Measurements from ENCODE around the gene EID3. TPM values are rescaled to one million over a fixed set of nuclear protein-coding genes. Genes with fewer than 3 reads are reported as not detected.
"Not testable (repeated sequence)": the region's sequence is repeated elsewhere in the genome, so short reads cannot be mapped to it uniquely, and the experiment has no call there.

Gene EID3
- total and polyA plus RNA-seq, 7 donors, result 0.28 to 1.3 (median 0.95) TPM

DNA sequence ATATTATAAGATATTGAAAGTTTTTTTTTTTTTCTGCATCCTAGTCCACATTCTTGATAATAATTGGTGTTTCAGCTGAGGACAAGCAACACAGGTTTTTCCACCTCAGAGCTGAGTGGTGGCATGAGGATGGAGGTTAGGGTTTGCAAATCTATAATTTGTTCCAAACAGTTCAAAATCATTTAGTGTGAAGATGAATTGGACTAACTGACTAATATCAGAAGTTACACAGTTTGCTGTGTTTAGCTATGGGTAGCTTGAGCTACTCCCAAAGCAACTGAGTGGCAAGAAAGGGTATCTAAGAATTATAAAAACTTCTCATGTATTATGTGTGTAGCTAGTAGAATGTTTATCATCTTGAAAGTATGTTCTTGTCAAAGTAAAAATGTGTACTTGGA is 17.1 kb downstream of the EID3 start:
- Histone ChIP-seq H3K4me1 (no peaks in the 10 kb centered on the region), H3K9me3 (no peaks in the 10 kb centered on the region), H3K4me3 (no peak overlapping the region), H3K27ac (no peak overlapping the region), H3K36me3 (ENCODE audit: insufficient read depth in 1 of 2, low read depth in 1 of 2) (peaks cover 12 to 90% of the 10 kb centered on the region in 2 donors), H3K27me3 (ENCODE audit: insufficient read depth in 3 of 3, low read length in 2 of 3) (no peaks in the 10 kb centered on the region)
- DNase-seq, result no peak
- intact Hi-C loops (cut with DNase I), result loop anchor here in 1 of 2 donors (10.0 kb wide), 1 partner anchor 376 kb away; no protein-coding TSS in a partner anchor
- ATAC-seq, result no peak
- TF ChIP-seq, protein P1, sequence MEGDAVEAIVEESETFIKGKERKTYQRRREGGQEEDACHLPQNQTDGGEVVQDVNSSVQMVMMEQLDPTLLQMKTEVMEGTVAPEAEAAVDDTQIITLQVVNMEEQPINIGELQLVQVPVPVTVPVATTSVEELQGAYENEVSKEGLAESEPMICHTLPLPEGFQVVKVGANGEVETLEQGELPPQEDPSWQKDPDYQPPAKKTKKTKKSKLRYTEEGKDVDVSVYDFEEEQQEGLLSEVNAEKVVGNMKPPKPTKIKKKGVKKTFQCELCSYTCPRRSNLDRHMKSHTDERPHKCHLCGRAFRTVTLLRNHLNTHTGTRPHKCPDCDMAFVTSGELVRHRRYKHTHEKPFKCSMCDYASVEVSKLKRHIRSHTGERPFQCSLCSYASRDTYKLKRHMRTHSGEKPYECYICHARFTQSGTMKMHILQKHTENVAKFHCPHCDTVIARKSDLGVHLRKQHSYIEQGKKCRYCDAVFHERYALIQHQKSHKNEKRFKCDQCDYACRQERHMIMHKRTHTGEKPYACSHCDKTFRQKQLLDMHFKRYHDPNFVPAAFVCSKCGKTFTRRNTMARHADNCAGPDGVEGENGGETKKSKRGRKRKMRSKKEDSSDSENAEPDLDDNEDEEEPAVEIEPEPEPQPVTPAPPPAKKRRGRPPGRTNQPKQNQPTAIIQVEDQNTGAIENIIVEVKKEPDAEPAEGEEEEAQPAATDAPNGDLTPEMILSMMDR (IDR thresholded peaks at IDR 0.05), result no peak

DNA sequence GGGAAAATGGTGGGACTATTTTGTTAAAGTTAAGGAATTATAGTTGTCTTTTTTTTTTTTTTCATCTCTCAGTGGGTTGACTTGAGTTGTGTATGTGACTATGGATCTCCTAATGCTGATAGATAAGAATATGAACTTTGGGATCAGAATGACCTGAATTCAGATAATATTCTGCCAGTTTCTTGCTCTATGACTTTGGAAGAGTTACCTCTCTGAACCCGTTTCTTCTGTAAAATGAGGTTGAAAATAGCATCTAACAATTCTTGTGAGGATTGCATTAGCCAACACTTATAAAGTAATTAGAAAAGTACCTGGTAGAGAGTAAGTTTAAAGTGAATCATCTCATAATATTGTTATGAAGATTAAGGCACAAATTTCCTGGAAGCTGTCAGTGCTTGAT is 18.4 kb downstream of the EID3 start:
- intact Hi-C loops (cut with DNase I), result loop anchor here in 1 of 2 donors (10.0 kb wide), 1 partner anchor 377 kb away; no protein-coding TSS in a partner anchor
- ATAC-seq, result no peak

DNA sequence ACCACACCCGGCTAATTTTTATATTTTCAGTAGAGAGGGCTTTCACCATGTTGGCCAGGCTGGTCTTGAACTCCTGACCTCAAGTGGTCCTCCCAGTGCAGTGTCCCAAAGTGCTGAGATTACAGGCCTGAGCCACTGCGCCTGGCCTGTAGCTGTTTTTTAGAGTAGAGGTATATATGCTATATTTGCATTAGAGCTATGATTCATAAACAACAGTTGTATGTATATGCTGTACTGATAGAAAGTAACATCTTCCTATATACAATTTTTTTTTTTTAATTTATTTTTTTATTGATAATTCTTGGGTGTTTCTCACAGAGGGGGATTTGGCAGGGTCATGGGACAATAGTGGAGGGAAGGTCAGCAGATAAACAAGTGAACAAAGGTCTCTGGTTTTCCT is 19.0 kb downstream of the EID3 start:
- not testable (repeated sequence) for DNase-seq; H3K27ac ChIP-seq; H3K27me3 ChIP-seq (ENCODE audit: insufficient read depth in 3 of 3, low read length in 2 of 3); H3K4me3 ChIP-seq; H3K9me3 ChIP-seq; H3K4me1 ChIP-seq; ATAC-seq
- WGBS, 3 donors, result 96 to 100% (median 97%) methylated on average over 2 of the region's 2 CpGs
- H3K36me3 ChIP-seq (ENCODE audit: insufficient read depth in 1 of 2, low read depth in 1 of 2), result peaks cover 13 to 90% of the 10 kb centered on the region in 2 donors
- intact Hi-C loops (cut with DNase I), result loop anchor here in 1 of 2 donors (10.0 kb wide), 1 partner anchor 378 kb away; no protein-coding TSS in a partner anchor

More for the DNA sequence above, 18.4 kb downstream of the EID3 start:
- TF ChIP-seq, protein P1 (IDR thresholded peaks at IDR 0.05), result no peak
- H3K27me3 ChIP-seq (ENCODE audit: insufficient read depth in 3 of 3, low read length in 2 of 3), result no peaks in the 10 kb centered on the region
- DNase-seq, result no peak
- no peak overlapping the region for H3K4me3 ChIP-seq
- H3K36me3 ChIP-seq (ENCODE audit: insufficient read depth in 1 of 2, low read depth in 1 of 2), result peaks cover 12 to 90% of the 10 kb centered on the region in 2 donors
- H3K27ac ChIP-seq, result no peak overlapping the region
- H3K9me3 ChIP-seq, result no peaks in the 10 kb centered on the region
- WGBS, 3 donors, result 97 to 100% (median 100%) methylated on average over 1 of the region's 1 CpG
- H3K4me1 ChIP-seq, result no peaks in the 10 kb centered on the region

DNA sequence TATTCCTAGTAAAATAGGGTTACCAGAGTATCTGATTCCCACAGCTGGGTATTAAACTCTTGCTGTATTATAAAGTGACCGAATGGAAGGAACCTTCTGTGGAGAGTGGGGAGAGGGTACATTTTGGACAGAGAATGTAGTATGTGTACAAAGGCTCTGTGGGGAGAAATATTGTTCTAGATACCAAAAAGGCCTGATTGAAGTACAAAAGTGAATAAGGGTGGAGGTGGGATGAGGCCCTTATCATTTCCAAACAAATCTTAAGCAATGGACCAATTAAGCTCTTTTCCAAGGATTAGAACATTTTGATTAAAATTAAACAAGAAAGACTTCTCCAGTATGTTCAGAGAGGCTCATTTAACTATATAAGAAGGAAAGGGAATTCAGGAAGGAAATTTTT is 20.4 kb downstream of the EID3 start:
- no peaks in the 10 kb centered on the region for H3K9me3 ChIP-seq
- 93 to 100% (median 97%) methylated on average over 1 of the region's 1 CpG for WGBS, 3 donors
- H3K4me1 ChIP-seq, result no peaks in the 10 kb centered on the region
- DNase-seq (no peak), ATAC-seq (no peak)
- H3K4me3 ChIP-seq, result no peak overlapping the region
- no peaks in the 10 kb centered on the region for H3K27me3 ChIP-seq (ENCODE audit: insufficient read depth in 3 of 3, low read length in 2 of 3)
- H3K27ac ChIP-seq, result no peak overlapping the region
- TF ChIP-seq, protein P1 (IDR thresholded peaks at IDR 0.05), result no peak
- H3K36me3 ChIP-seq (ENCODE audit: insufficient read depth in 1 of 2, low read depth in 1 of 2), result peaks cover 13 to 90% of the 10 kb centered on the region in 2 donors
- intact Hi-C loops (cut with DNase I), result loop anchor here in 1 of 2 donors (10.0 kb wide), 1 partner anchor 379 kb away; no protein-coding TSS in a partner anchor

- not testable (repeated sequence) for H3K4me3 ChIP-seq; H3K27me3 ChIP-seq (ENCODE audit: insufficient read depth in 3 of 3, low read length in 2 of 3); H3K9me3 ChIP-seq; DNase-seq; H3K27ac ChIP-seq; H3K4me1 ChIP-seq; ATAC-seq
- 92 to 93% (median 93%) methylated on average over 6 of the region's 6 CpGs for WGBS, 3 donors
- H3K36me3 ChIP-seq (ENCODE audit: insufficient read depth in 1 of 2, low read depth in 1 of 2), result peaks cover 8 to 94% of the 10 kb centered on the region in 2 donors
- intact Hi-C loops (cut with DNase I), result loop anchor here in 1 of 2 donors (10.0 kb wide), 1 partner anchor 383 kb away; no protein-coding TSS in a partner anchor
Observed at GRCh38 chr12:104328278-104328677, 24.7 kb downstream of the EID3 start.

- ATAC-seq (no peak), DNase-seq (no peak)
- intact Hi-C loops (cut with DNase I), result loop anchor here in 1 of 2 donors (10.0 kb wide), 1 partner anchor 384 kb away; no protein-coding TSS in a partner anchor
- WGBS, 3 donors, result 89 to 98% (median 95%) methylated on average over 1 of the region's 1 CpG
- Histone ChIP-seq H3K9me3 (no peaks in the 10 kb centered on the region), H3K27me3 (ENCODE audit: insufficient read depth in 3 of 3, low read length in 2 of 3) (no peaks in the 10 kb centered on the region), H3K4me1 (no peaks in the 10 kb centered on the region), H3K36me3 (ENCODE audit: insufficient read depth in 1 of 2, low read depth in 1 of 2) (peaks cover 8 to 97% of the 10 kb centered on the region in 2 donors), H3K4me3 (no peak overlapping the region), H3K27ac (no peak overlapping the region)
- TF ChIP-seq, protein P1 (IDR thresholded peaks at IDR 0.05), result no peak
Observed at GRCh38 chr12:104328790-104329189, 25.3 kb downstream of the EID3 start.
